ENCODE results near the gene DES.

The DES gene

GRCh38 chr2:219434468-219434717 lies 16.2 kb downstream of the DES start:
- no peak overlapping the region for H3K4me3 ChIP-seq (ENCODE audit: low read depth, low read length)

DNA sequence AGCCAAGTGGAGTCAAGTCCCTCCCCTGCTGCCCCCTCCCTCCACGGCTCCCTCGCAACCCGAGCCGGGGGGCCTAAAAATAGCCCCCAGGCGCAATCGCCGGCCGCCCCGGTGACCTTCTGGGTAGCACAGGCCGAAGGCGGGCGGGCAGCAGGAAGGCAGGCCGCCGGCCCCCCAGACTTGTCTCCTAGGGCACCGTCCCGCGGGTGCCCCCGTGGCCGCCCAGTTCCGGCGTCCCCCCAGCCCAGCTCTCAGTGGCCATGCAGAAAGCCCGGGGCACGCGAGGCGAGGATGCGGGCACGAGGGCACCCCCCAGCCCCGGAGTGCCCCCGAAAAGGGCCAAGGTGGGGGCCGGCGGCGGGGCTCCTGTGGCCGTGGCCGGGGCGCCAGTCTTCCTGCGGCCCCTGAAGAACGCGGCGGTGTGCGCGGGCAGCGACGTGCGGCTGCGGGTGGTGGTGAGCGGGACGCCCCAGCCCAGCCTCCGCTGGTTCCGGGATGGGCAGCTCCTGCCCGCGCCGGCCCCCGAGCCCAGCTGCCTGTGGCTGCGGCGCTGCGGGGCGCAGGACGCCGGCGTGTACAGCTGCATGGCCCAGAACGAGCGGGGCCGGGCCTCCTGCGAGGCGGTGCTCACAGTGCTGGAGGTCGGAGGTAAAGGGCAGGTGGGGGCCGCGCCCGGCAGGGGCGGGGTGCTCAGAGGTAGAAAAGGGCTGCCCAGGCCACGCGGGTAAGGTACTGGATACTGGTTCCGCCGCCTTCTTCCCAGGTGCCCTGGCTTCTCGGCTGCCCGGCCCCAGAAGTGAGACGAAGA lies 16.7 kb downstream of the DES start, which contains the start of gene SPEG:
TSS of gene SPEG (plus strand) at position 126 of the 808 bp plus-strand sequence. CDS start at position 261, 135 bp downstream.
- DNase-seq (ENCODE audit: low read depth) = no peak
- no peak within 1 kb of the TSS for H3K4me3 ChIP-seq (ENCODE audit: low read depth, low read length)
- TF ChIP-seq CTCF (IDR thresholded peaks at IDR 0.05; ENCODE audit: insufficient read depth, low read depth, low read length, missing control alignments) = no peak

More at GRCh38 chr2:219434468-219434717, 16.2 kb downstream of the DES start:
- no peak for TF ChIP-seq CTCF (IDR thresholded peaks at IDR 0.05; ENCODE audit: insufficient read depth, low read depth, low read length, missing control alignments)
- no peak for DNase-seq (ENCODE audit: low read depth)

DNA sequence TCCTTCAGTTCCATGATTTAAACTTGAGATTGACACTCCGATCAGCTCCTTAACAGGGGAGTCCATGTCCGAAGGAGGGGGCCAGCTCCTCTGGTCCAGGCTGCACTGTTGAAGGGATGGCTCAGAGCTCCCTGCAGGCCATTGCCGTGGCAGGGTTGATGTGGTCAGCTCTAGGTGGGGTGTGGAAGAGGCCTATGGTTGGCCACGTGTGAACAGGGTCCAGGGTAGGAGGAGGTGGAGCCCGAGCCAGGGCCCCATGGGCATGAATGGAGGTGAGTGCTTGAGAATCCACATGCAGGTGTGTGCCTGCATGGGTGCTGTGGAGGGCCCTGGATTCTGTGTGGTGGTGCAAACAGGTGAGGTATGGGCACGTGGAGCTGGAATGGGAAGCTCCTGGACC lies 17.5 kb downstream of the DES start:
- TF ChIP-seq CTCF (IDR thresholded peaks at IDR 0.05; ENCODE audit: insufficient read depth, low read depth, low read length, missing control alignments) = no peak
- DNase-seq (ENCODE audit: low read depth) = no peak
- H3K4me3 ChIP-seq (ENCODE audit: low read depth, low read length) = no peak overlapping the region

GRCh38 chr2:219436491-219436890 lies 18.3 kb downstream of the DES start:
- no peak for DNase-seq (ENCODE audit: low read depth)
- TF ChIP-seq CTCF (IDR thresholded peaks at IDR 0.05; ENCODE audit: insufficient read depth, low read depth, low read length, missing control alignments) = no peak
- no peak overlapping the region for H3K4me3 ChIP-seq (ENCODE audit: low read depth, low read length)

DNA sequence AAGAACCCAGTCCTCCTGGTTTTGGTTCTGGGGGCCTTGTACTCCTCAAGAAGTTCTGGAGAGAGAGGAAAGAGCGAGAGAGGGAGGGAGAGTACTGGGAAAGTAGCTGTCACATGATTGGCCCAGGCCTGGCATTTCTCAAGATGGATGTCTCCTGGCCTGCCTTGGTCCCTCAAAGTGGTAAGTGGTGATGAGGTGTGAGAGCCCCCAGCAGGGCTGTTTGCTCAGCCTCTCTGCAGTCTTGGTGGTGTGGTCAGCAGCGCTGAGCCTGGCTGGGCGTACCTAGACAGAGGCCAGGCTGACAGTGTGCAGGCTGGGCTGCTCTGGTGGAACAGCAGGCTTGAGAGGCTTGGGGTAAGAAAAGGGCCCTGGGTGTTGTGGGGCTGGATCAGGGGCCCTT lies 19.0 kb downstream of the DES start:
- DNase-seq (ENCODE audit: low read depth) = no peak
- H3K4me3 ChIP-seq (ENCODE audit: low read depth, low read length) = no peak overlapping the region
- no peak for TF ChIP-seq CTCF (IDR thresholded peaks at IDR 0.05; ENCODE audit: insufficient read depth, low read depth, low read length, missing control alignments)

DNA sequence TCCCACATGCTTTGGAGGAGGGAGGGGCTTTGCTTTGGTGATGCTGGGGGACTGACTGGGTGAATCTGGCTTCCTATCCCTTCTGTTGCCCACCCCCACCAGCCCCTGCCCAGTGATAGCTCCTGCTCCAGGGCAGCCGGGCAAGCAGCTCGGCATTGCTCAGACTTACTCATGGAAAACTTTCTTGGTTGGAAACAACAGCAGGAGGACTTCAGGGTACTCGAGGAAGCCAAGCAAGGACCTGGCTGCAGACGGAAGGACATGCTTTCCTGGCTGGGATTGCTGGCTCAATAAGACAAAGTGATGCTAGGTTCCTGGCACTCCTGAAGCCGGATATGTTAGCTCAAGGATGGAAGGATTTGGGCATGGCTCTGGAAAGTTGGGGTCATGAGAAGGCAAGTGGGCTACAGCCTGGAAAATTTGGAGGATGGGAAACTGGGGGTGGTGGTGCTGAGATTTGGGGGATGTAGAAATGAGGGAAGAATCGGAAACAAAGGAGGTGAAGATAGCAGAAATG lies 19.6 kb downstream of the DES start:
- H3K4me3 ChIP-seq (ENCODE audit: low read depth, low read length) = no peak overlapping the region
- no peak for TF ChIP-seq CTCF (IDR thresholded peaks at IDR 0.05; ENCODE audit: insufficient read depth, low read depth, low read length, missing control alignments)
- DNase-seq (ENCODE audit: low read depth) = no peak

- no peak for TF ChIP-seq CTCF (IDR thresholded peaks at IDR 0.05; ENCODE audit: insufficient read depth, low read depth, low read length, missing control alignments)
- no peak overlapping the region for H3K4me3 ChIP-seq (ENCODE audit: low read depth, low read length)
- DNase-seq (ENCODE audit: low read depth) = no peak
Measured at GRCh38 chr2:219438453-219438852, 20.3 kb downstream of the DES start.

All from GM12865 (cell line).